Transverse colon (tissue), 4 donors: Measurements from ENCODE around the gene TMEM252.

Experiments
- POLR2A ChIP-seq: fragments of 450-650 bp; IDR thresholded peaks from one replicate; pipeline ENCODE4 v1.6.1; 2016; ENCODE audit warnings: antibody characterized with exemption, mild to moderate bottlenecking, moderate library complexity
- POLR2AphosphoS5 ChIP-seq, 3 donors: sonication (generic); formaldehyde crosslinking; IDR thresholded peaks; one replicate each; pipeline ENCODE4 v1.6.1; 2016; ENCODE audit warnings: antibody characterized with exemption in 3 of 3
- TF ChIP-seq, protein P1 (sequence below), 5 experiments: fragments of 200-600 bp in 3 of 5; fragments of 450-650 bp in 2 of 5; sonication (generic) in 3 of 5; IDR thresholded peaks; 1 replicate in 2 of 5; 2 replicates in 3 of 5; pipeline ENCODE4 v1.5.1; 2016 to 2017; ENCODE audit warnings: antibody characterized with exemption in 5 of 5, inconsistent platforms in 3 of 5, mild to moderate bottlenecking in 2 of 5, moderate library complexity in 1 of 5

- TF ChIP-seq, protein P1, sequence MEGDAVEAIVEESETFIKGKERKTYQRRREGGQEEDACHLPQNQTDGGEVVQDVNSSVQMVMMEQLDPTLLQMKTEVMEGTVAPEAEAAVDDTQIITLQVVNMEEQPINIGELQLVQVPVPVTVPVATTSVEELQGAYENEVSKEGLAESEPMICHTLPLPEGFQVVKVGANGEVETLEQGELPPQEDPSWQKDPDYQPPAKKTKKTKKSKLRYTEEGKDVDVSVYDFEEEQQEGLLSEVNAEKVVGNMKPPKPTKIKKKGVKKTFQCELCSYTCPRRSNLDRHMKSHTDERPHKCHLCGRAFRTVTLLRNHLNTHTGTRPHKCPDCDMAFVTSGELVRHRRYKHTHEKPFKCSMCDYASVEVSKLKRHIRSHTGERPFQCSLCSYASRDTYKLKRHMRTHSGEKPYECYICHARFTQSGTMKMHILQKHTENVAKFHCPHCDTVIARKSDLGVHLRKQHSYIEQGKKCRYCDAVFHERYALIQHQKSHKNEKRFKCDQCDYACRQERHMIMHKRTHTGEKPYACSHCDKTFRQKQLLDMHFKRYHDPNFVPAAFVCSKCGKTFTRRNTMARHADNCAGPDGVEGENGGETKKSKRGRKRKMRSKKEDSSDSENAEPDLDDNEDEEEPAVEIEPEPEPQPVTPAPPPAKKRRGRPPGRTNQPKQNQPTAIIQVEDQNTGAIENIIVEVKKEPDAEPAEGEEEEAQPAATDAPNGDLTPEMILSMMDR (IDR thresholded peaks at IDR 0.05), result no peak
- TF ChIP-seq POLR2A (no peak), POLR2AphosphoS5 (IDR thresholded peaks at IDR 0.05) (no peak)
Observed at GRCh38 chr9:68505681-68506409, 34.8 kb downstream of the TMEM252 start.
